HEK293T (cell line): ENCODE results near the gene PROCA1.
A peak's percentile ranks its signal among the peaks of the same experiment; 100 is the strongest.

ENCODE experiments used
- BHLHE40 ChIP-seq: fragments of 450-650 bp; IDR thresholded peaks from 2 replicates; pipeline ENCODE4 v1.6.1; 2016; ENCODE audit warnings: mild to moderate bottlenecking, moderate library complexity, borderline replicate concordance
- ELF4 ChIP-seq: fragments of 450-650 bp; IDR thresholded peaks from 2 replicates; pipeline ENCODE4 v1.6.1; 2017; ENCODE audit warnings: antibody characterized with exemption
- FOXA1 ChIP-seq: fragments of 450-650 bp; IDR thresholded peaks from 2 replicates; pipeline ENCODE4 v1.6.1; 2016; ENCODE audit warnings: mild to moderate bottlenecking
- FOXK2 ChIP-seq: fragments of 450-650 bp; IDR thresholded peaks from 2 replicates; pipeline ENCODE4 v1.6.1; 2016; ENCODE audit warnings: mild to moderate bottlenecking
- HDGF ChIP-seq: fragments of 450-650 bp; IDR thresholded peaks from 2 replicates; pipeline ENCODE4 v1.6.1; 2017; ENCODE audit warnings: antibody characterized with exemption, borderline replicate concordance
- LEF1 ChIP-seq: fragments of 450-650 bp; IDR thresholded peaks from 2 replicates; pipeline ENCODE4 v1.6.1; 2017; ENCODE audit warnings: mild to moderate bottlenecking, borderline replicate concordance
- SP1 ChIP-seq: fragments of 450-650 bp; IDR thresholded peaks from 2 replicates; pipeline ENCODE4 v1.6.1; 2017
- SUZ12 ChIP-seq: fragments of 450-650 bp; IDR thresholded peaks from 2 replicates; pipeline ENCODE4 v1.6.1; 2016; ENCODE audit warnings: mild to moderate bottlenecking
- TF ChIP-seq, protein P1 (sequence below): fragments of 450-650 bp; IDR thresholded peaks from 2 replicates; pipeline ENCODE4 v1.6.1; 2016

DNA sequence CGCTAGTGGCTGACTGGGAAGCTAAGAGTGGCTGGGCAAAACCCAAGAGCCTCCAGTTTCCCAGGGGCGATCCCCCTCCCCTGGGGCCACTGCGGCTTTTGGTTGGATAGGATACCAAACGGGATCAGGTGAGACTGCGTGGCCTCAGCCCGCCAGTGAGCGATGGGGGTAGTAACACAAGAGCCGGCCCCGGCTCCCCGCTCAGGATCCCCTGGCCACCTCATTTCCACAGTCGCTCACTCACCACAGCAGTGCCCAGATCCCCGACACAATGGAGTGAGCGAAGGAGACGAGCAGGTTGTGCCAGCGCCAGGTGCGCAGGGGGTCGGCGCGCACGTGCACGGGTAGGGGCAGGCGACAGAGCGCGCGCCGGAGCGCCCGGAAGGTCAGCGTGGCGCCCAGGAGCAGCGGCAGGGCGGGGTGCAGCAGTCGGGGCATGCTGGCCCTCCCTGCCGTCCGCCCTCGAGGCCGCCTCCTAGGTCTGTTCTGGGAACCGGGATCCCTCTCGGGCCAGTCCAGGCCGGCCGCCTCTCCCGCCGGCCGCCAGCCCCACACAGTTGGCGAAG, 14.1 kb upstream of the PROCA1 start:
- peak; percentile 17; the same call in 1 of the 2 replicates for TF ChIP-seq ELF4
- TF ChIP-seq BHLHE40, result no peak
- no peak for TF ChIP-seq SP1
- TF ChIP-seq, protein P1, sequence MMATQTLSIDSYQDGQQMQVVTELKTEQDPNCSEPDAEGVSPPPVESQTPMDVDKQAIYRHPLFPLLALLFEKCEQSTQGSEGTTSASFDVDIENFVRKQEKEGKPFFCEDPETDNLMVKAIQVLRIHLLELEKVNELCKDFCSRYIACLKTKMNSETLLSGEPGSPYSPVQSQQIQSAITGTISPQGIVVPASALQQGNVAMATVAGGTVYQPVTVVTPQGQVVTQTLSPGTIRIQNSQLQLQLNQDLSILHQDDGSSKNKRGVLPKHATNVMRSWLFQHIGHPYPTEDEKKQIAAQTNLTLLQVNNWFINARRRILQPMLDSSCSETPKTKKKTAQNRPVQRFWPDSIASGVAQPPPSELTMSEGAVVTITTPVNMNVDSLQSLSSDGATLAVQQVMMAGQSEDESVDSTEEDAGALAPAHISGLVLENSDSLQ, result no peak
- TF ChIP-seq FOXK2, result no peak
- no peak for TF ChIP-seq FOXA1
- TF ChIP-seq HDGF, result no peak
- TF ChIP-seq LEF1, result no peak
- TF ChIP-seq SUZ12, result no peak
